NB4 (cell line): ENCODE data around the gene LTBP2.

Source experiments
- MAX ChIP-seq: IDR thresholded peaks from 2 replicates; pipeline ENCODE4 v1.6.1; 2011; ENCODE audit warnings: low read depth, low read length
- POLR2A ChIP-seq: IDR thresholded peaks from 2 replicates; pipeline ENCODE4 v1.6.1; 2011; ENCODE audit warnings: mild to moderate bottlenecking; ENCODE audit not compliant: insufficient read length; ENCODE audit errors: extremely low read depth
- TF ChIP-seq, protein P1 (sequence below): IDR thresholded peaks from one replicate; pipeline ENCODE4 v1.5.1; 2012; ENCODE audit warnings: low read depth, low read length

DNA sequence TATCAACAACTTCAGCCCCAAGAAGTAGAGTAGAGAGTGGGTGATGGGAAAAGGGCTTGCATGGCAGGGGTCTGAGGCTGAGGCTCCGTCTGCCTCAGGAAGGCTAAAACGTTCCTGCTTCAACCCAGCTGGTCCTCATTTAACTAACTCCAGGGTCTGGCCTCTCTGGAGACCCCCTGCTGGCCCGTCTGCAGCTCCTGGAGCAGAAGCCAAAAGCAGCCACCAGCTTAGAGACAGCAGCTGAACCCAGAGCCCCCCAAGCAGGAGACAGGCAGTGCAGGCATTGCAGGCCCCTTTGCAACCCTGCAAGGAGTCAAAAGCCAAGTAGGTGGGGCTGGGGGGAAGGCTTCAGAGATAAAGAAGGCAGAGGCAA, 25.1 kb upstream of the LTBP2 start:
- TF ChIP-seq, protein P1, sequence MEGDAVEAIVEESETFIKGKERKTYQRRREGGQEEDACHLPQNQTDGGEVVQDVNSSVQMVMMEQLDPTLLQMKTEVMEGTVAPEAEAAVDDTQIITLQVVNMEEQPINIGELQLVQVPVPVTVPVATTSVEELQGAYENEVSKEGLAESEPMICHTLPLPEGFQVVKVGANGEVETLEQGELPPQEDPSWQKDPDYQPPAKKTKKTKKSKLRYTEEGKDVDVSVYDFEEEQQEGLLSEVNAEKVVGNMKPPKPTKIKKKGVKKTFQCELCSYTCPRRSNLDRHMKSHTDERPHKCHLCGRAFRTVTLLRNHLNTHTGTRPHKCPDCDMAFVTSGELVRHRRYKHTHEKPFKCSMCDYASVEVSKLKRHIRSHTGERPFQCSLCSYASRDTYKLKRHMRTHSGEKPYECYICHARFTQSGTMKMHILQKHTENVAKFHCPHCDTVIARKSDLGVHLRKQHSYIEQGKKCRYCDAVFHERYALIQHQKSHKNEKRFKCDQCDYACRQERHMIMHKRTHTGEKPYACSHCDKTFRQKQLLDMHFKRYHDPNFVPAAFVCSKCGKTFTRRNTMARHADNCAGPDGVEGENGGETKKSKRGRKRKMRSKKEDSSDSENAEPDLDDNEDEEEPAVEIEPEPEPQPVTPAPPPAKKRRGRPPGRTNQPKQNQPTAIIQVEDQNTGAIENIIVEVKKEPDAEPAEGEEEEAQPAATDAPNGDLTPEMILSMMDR: no peak
- no peak for TF ChIP-seq POLR2A
- no peak for TF ChIP-seq MAX
